ENCODE results near the gene RBMS1. TPM values are rescaled to one million over a fixed set of nuclear protein-coding genes. Genes with fewer than 3 reads are reported as not detected.

The RBMS1 gene
- polyA plus RNA-seq, 1 donor from 2014 or later: 19.2 TPM

DNA sequence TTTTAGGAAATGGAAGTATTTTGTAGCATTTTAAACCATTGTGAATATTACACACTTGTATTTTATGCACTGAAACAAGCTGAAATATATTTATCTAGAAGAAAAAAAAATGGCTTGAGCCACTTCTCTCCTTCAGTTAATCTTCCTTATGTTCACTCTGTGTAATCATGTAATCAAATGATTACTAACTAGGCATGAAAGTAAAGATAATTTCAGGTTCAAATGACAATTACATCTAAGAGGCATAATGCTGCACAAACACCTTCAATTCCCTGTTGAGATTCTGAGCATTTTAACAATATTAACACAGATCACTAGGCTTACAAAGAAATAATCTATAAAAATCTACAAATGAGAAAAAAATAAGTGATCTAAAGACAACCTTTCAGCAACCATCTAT lies 173.9 kb downstream of the RBMS1 start:
- peaks cover 4% of the 10 kb centered on the region for H3K36me3 Mint-ChIP-seq
- peaks cover 15 to 20% (median 16%) of the 10 kb centered on the region in 3 donors for H3K4me1 Mint-ChIP-seq

DNA sequence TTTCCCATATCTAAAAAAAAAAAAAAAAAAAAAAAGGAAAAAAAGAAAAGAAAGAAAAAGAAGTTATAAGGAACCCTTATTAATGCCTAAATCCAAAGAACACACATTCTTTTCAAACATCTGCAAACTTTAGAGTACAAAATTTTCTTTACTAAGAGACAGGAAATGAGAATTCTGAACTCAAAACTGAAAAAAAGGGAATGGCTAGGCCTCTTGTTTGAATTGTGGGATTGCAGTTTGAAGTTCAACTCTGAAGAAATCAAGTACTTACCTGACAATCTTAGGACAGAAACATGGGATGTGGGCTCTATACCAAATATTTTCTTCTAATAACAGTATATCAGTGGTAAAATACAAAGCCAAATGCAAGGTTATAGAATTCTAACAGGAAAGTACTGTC lies 175.4 kb downstream of the RBMS1 start:
- no peaks in the 10 kb centered on the region for H3K27me3 Mint-ChIP-seq
- H3K27ac Mint-ChIP-seq: no peak overlapping the region
- H3K9me3 Mint-ChIP-seq: no peaks in the 10 kb centered on the region
- H3K4me3 Mint-ChIP-seq: no peak overlapping the region
- peaks cover 4% of the 10 kb centered on the region for H3K36me3 Mint-ChIP-seq
- peaks cover 12 to 17% (median 14%) of the 10 kb centered on the region in 3 donors for H3K4me1 Mint-ChIP-seq

More for the DNA sequence above, 173.9 kb downstream of the RBMS1 start:
- no peak overlapping the region for H3K4me3 Mint-ChIP-seq
- H3K27ac Mint-ChIP-seq: no peak overlapping the region
- no peaks in the 10 kb centered on the region for H3K9me3 Mint-ChIP-seq
- no peaks in the 10 kb centered on the region for H3K27me3 Mint-ChIP-seq

GRCh38 chr2:160317181-160318099 lies 176.2 kb downstream of the RBMS1 start:
- peaks cover 9 to 13% (median 11%) of the 10 kb centered on the region in 3 donors for H3K4me1 Mint-ChIP-seq
- H3K36me3 Mint-ChIP-seq: peaks cover 4% of the 10 kb centered on the region
- peak overlapping the region in 1 of 3 donors; percentile 20 for H3K27ac Mint-ChIP-seq
- H3K27me3 Mint-ChIP-seq: no peaks in the 10 kb centered on the region
- H3K9me3 Mint-ChIP-seq: no peaks in the 10 kb centered on the region
- H3K4me3 Mint-ChIP-seq: no peak overlapping the region

- H3K4me1 Mint-ChIP-seq: no peaks in the 10 kb centered on the region
- H3K4me3 Mint-ChIP-seq: no peak overlapping the region
- no peaks in the 10 kb centered on the region for H3K9me3 Mint-ChIP-seq
- no peaks in the 10 kb centered on the region for H3K36me3 Mint-ChIP-seq
- H3K27ac Mint-ChIP-seq: no peak overlapping the region
- H3K27me3 Mint-ChIP-seq: no peaks in the 10 kb centered on the region
Measured at GRCh38 chr2:160315337-160315736, 178.3 kb downstream of the RBMS1 start.

- Mint-ChIP-seq H3K9me3 (no peaks in the 10 kb centered on the region), H3K36me3 (peaks cover 5% of the 10 kb centered on the region), H3K4me1 (no peaks in the 10 kb centered on the region)
Measured at GRCh38 chr2:160310118-160310828, 183.3 kb downstream of the RBMS1 start.

DNA sequence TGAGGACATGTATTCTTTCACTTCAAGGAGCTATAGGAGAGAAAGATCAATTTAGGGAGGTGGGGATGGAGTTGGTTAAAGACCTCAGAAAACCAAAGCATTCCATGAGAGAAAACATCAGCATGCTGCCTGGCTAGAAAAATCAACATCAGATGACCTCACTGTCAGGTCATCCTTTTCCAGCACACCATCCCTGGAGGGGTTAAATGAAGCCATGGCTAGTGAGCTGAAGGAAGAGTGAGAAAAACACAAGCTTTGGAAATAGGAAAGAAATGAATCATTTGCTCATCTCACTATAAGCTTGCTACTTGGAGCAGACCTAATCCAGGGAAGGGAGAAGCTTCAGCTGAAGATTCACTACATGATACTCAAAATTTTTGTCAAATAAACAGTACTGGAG lies 184.0 kb downstream of the RBMS1 start:
- Mint-ChIP-seq H3K36me3 (peaks cover 5% of the 10 kb centered on the region), H3K27me3 (no peaks in the 10 kb centered on the region), H3K9me3 (no peaks in the 10 kb centered on the region), H3K4me3 (no peak overlapping the region), H3K4me1 (no peaks in the 10 kb centered on the region), H3K27ac (peak overlapping the region in 1 of 3 donors; percentile 3)

More at GRCh38 chr2:160310118-160310828, 183.3 kb downstream of the RBMS1 start:
- Mint-ChIP-seq H3K27ac (no peak overlapping the region), H3K4me3 (no peak overlapping the region), H3K27me3 (no peaks in the 10 kb centered on the region)

GRCh38 chr2:160308915-160309314 lies 184.7 kb downstream of the RBMS1 start:
- no peaks in the 10 kb centered on the region for H3K27me3 Mint-ChIP-seq
- H3K27ac Mint-ChIP-seq: no peak overlapping the region

GRCh38 chr2:160308476-160308875 lies 185.1 kb downstream of the RBMS1 start:
- Mint-ChIP-seq H3K27ac (no peak overlapping the region), H3K4me1 (no peaks in the 10 kb centered on the region), H3K36me3 (peaks cover 5% of the 10 kb centered on the region), H3K4me3 (no peak overlapping the region), H3K27me3 (no peaks in the 10 kb centered on the region), H3K9me3 (no peaks in the 10 kb centered on the region)

More at GRCh38 chr2:160308915-160309314, 184.7 kb downstream of the RBMS1 start:
- Mint-ChIP-seq H3K36me3 (peaks cover 5% of the 10 kb centered on the region), H3K4me3 (no peak overlapping the region), H3K4me1 (no peaks in the 10 kb centered on the region), H3K9me3 (no peaks in the 10 kb centered on the region)

DNA sequence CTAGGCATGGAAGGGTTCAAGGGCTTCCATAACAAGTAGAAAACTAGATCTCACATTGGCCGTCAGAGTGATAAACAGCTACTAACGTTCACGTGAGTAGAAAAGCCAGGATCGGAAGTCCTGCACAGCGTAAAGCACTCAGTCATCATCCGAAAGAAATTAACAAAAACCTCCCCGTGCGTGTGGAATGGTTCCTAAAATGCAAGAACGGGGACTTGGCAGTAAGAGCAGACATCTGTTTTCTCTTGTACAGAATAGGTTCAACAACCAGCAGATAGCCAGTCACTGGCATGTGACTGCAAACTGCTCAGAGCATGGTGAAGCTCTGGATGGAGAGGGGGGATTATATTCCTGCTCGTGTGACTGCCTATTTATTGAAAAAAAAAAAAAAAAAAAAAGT lies 186.6 kb downstream of the RBMS1 start:
- Mint-ChIP-seq H3K27me3 (no peaks in the 10 kb centered on the region), H3K4me1 (no peaks in the 10 kb centered on the region), H3K4me3 (no peak overlapping the region), H3K36me3 (peaks cover 5% of the 10 kb centered on the region), H3K9me3 (no peaks in the 10 kb centered on the region), H3K27ac (no peak overlapping the region)

DNA sequence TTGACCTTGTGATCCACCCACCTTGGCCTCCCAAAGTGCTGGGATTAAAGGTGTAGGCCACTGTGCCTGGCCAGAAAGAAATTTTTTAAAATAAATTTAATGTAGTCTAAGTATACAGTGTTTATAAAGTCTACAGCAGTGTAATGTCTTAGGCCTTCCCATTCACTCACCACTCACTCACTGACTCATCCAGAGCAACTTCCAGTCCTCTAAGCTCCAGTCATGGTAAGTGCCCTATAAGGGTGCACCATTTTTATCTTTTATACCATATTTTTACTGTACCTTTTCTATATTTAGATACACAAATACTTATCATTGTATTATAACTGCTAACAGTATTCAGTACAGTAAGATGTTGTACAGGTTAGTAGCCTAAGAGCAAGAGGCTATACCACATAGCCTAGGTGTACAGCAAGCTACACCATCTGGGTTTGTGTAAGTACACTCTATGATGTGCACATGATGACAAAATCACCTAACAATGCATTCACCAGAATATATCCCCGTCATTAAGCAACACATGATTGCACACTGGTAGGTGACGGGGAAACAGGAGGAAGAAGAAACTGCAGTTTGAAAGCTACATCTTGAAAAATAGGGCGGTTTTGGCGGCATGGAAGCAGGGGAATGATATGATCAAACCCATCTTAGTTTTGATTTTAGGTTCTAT lies 188.4 kb downstream of the RBMS1 start:
- Mint-ChIP-seq H3K4me3 (no peak overlapping the region), H3K27me3 (no peaks in the 10 kb centered on the region), H3K27ac (no peak overlapping the region), H3K4me1 (no peaks in the 10 kb centered on the region), H3K36me3 (peaks cover 7% of the 10 kb centered on the region), H3K9me3 (no peaks in the 10 kb centered on the region)

GRCh38 chr2:160303527-160303926 lies 190.1 kb downstream of the RBMS1 start:
- H3K9me3 Mint-ChIP-seq: no peaks in the 10 kb centered on the region
- peaks cover 5% of the 10 kb centered on the region for H3K36me3 Mint-ChIP-seq
- H3K27me3 Mint-ChIP-seq: no peaks in the 10 kb centered on the region
- H3K27ac Mint-ChIP-seq: no peak overlapping the region
- no peaks in the 10 kb centered on the region for H3K4me1 Mint-ChIP-seq
- H3K4me3 Mint-ChIP-seq: no peak overlapping the region

GRCh38 chr2:160303076-160303475 lies 190.5 kb downstream of the RBMS1 start:
- Mint-ChIP-seq H3K4me1 (peaks cover 0 to 2% (median 0%) of the 10 kb centered on the region in 3 donors), H3K9me3 (no peaks in the 10 kb centered on the region), H3K27ac (no peak overlapping the region), H3K4me3 (no peak overlapping the region), H3K36me3 (peaks cover 9% of the 10 kb centered on the region), H3K27me3 (no peaks in the 10 kb centered on the region)

- Mint-ChIP-seq H3K4me1 (peaks cover 0 to 2% (median under 1%) of the 10 kb centered on the region in 3 donors), H3K36me3 (peaks cover 12% of the 10 kb centered on the region), H3K4me3 (no peak overlapping the region), H3K27ac (no peak overlapping the region), H3K9me3 (no peaks in the 10 kb centered on the region), H3K27me3 (no peaks in the 10 kb centered on the region)
Measured at GRCh38 chr2:160301420-160301819, 192.2 kb downstream of the RBMS1 start.

- no peak overlapping the region for H3K4me3 Mint-ChIP-seq
- no peak overlapping the region for H3K27ac Mint-ChIP-seq
- H3K4me1 Mint-ChIP-seq: peaks cover 0 to 2% (median 1%) of the 10 kb centered on the region in 3 donors
- peaks cover 12% of the 10 kb centered on the region for H3K36me3 Mint-ChIP-seq
- no peaks in the 10 kb centered on the region for H3K9me3 Mint-ChIP-seq
- no peaks in the 10 kb centered on the region for H3K27me3 Mint-ChIP-seq
Measured at GRCh38 chr2:160300203-160300602, 193.4 kb downstream of the RBMS1 start.

DNA sequence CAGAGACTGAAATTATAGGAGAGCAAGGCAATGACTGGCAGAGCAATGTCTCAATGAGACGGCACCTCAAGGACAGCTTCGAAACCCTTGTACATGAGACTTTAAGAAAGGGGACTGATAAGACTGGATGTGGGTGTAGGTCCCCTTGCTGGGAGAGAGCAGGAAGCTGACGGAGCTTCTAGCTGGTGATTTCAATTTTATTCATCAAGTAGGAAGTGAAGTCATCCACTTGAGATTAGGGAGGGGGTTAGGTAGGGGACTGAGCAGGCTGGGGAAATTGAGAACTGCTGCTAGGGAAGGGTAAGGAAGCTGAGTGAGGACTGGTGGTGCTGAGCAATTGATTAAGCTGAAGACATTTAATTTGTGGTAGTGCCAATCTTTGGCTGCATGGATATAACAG lies 194.1 kb downstream of the RBMS1 start:
- peaks cover 0 to 2% (median 1%) of the 10 kb centered on the region in 3 donors for H3K4me1 Mint-ChIP-seq

More for the DNA sequence above, 194.1 kb downstream of the RBMS1 start:
- Mint-ChIP-seq H3K27ac (no peak overlapping the region), H3K4me3 (no peak overlapping the region), H3K9me3 (no peaks in the 10 kb centered on the region), H3K27me3 (no peaks in the 10 kb centered on the region), H3K36me3 (peaks cover 12% of the 10 kb centered on the region)
